Measurements from ENCODE around the gene TMEM45A.
"Not testable (repeated sequence)": the region's sequence is repeated elsewhere in the genome, so short reads cannot be mapped to it uniquely, and the experiment has no call there.

TMEM45A gene

DNA sequence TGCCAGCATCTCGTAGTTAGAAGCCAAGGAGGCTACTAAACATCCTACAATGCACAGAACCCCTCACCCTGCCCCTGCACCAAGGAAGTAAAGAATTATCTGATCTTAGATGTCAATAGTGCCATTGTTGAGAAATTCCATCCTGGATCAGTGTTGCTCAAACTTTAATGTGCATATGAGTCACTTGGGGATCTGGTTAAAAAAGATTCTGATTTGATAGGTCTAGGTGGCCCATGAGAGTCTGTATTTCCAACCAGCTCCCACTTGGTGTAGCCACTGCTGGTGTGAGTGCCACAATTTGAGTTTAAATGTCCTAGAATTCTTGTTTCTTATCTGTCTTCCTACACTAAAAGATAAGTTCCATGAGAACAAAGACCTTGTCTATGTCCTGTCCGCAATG is 43.7 kb downstream of the TMEM45A start:
- DNase-seq, result no peak

- no peak for DNase-seq
Observed at GRCh38 chr3:100537646-100538338, 45.4 kb downstream of the TMEM45A start.

DNA sequence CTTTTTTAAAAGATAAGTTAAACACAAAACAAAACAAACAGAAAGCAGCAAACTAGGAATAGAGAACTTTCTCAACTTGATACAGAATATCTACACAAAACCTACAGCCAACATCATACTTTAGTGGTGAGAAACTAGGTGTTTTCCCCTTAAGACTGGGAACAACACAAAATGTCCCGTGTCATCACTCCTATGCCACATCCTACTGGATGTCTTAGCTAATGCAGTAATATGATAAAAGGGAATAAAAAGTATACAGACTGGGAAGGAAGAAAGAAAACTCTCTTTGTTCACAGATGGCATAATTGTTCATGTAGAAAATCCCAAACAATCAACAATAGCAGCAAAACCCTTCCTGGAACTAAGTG is 45.9 kb downstream of the TMEM45A start:
- DNase-seq, result no peak

GRCh38 chr3:100540791-100541334 is 48.4 kb downstream of the TMEM45A start:
- DNase-seq, result no peak

- DNase-seq, result not testable (repeated sequence)
Observed at GRCh38 chr3:100541428-100541827, 49.0 kb downstream of the TMEM45A start.

DNA sequence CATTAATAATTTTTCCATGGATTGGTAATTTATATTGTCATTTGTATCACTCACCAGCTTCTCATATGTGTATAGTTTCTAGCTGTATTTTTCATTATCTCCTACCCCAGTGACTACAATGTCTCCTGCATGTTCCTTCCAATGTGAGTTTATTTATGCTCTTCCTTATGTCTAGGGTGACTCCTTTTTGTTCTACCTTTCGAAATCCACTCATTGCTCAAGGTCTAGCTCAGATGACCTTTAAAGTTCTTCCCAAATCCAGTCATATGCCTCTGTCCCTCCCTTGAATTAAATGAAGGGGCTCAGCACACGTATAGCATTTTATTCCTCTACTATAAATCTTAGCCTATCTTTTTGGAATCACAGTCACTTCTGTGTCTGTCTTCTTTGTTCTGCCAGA is 53.0 kb downstream of the TMEM45A start:
- DNase-seq, result no peak

DNA sequence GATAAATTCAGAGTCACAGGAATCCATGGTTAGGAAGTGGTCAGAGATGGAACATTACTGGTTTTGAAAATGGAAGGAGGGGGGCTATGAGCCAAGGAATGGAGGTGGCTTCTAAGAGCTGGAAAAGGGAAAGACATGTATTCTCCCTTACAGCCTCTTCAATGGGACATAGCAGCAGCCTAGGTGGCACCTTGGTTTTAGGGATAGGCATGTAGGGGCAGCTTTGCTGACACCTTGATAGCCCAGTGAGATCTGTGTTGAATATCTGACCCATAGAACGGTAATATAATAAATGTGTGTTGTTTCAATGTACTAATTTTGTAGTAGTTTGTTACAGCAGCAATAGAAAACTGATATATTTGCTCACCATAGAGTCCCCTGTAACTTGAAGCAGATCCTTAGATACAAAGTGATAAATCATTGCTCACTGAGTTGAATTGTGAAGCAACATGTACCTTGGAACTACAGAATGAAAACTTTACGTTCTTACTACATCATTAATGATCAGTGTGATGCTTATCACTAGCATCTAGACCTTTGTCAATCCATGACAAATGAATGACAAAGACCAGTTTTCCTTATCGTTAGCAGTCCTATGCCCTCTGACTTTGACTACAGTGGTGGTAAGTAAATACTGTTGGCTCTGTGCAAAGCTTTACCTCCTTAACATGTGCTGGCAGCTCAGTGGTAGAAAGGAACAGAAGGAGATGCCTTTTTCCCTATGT is 53.8 kb downstream of the TMEM45A start:
- no peak for DNase-seq

DNA sequence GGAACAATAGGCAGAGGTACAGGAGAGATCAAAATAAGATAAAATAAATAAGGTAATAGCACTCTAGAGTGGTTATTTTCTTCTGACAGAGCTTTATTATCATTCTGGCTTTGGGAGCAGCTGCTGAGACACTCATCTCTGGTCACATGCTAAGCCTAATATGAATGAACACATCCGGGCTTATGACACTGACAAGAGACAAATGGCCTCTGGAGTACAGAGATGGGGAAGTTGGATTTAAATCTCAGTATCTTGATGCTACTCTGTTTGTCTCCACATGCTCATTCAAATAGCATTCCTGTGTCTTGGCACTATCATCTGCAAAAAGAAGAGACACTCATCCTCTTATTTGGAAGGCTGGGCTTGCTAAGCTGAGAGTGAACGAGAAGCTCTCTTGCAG is 55.6 kb downstream of the TMEM45A start:
- DNase-seq, result no peak

DNA sequence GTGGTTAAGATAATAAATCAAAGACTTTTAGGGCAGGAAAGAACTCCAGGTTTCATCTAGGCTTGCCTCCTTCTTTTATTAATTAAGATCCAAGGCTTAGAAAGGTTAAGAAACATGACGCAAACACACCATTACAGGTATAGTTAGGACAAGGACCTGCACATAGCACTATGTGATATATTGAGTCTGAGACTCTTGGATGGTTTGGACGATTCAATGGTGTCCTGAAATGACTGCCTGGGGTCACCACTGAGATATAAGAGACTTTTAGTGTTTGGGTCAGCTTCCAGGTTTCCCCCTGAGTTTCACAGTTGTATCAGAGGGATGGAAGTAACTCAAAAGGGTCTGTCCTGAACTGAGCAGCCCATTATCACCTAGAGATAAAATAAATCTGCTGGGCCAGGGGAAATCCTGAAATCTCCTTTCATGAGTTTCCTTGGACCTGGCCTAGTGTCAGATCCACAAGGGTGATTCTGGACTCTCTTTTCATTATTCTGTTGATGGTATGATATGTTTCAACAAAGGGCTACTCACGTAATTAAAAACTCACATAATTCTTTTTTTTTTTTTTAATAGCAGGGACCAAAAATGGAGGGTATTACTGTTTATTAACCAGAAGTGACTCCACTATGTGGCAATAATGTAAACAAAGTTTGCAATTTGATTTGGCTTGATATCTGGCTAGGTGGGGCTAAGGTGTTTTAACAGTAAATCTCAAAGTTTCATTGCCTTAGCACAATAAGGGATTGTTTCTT is 61.4 kb downstream of the TMEM45A start:
- DNase-seq, result no peak

DNA sequence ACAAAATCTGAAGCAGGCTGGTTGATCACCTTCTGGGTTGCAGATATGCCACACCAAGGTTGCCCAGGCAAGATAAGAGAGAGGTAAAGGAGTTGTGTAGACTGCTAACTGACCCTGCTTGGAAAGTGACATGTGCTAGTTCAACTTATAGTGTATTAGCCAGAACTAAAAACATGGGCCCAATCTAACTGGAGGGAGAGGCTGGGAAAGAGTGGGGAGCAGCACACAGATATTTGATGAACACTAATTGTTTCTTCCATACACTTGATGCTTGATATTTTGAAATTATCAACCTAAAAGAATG is 61.9 kb downstream of the TMEM45A start:
- no peak for DNase-seq

- no peak for DNase-seq
Observed at GRCh38 chr3:100556673-100557310, 64.4 kb downstream of the TMEM45A start.

DNA sequence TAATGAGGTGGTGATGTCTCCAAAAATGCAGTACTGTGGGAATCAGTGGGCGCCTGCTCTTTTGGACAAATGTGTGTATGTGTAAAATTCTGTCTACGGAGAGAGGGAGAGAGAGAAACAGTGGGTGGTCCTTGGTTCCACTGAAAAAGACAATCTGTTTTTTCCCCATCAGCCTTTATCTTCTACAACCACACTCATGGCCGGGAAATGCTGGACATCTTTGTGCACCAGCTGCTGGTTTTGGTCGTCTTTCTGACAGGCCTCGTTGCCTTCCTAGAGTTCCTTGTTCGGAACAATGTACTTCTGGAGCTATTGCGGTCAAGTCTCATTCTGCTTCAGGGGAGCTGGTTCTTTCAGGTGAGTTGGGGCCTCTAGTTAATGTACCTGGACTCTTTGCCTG is 65.8 kb downstream of the TMEM45A start:
- DNase-seq, result no peak

DNA sequence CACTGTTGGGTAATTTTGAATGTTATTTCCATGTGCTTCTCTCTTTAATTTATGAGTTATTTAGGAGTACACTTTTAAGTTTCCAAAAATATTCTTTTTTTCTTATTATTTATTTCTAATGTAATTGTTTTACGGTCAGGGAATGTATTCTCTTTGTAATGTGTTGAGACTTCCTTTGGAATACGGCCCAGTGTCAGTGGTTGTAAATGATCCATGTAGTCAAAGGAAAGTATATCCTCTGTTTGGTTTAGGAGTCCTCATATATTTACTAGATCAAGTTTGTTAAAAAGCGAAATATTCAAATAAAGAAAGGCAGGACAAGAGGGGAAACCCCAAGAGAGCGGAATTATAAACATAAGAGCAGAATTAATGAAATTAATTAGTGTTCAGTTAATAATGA is 68.0 kb downstream of the TMEM45A start:
- DNase-seq, result no peak

GRCh38 chr3:100561459-100562158 is 69.2 kb downstream of the TMEM45A start:
- no peak for DNase-seq

DNA sequence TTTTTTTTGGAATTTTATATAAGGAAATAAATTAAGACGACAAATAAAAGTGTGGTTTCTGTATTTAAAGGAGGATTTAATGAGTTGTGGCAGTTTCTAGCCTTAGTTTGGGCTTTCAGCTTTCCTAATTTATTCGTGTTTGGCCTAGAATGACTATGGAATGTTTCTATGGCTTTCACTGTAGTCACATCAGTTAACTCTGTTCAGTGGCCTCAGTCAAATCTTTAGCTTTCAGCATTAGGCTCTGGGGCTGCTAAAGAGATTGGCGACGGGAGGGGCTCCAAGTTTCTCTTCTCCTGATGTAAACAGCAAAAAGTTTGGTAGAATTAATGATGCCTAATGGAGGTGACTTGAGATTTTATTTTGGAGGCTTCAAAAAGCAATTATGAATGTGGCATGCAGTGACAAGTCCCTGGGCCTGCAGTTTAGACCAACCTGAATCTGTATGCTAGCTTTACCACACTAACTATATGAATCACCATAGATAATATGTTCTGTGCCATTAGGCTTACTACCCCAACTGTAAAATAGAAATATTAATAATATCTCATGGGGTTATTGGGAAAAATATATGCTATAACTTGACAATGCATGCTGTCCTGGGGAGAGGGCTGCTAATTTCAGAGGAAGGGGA is 69.9 kb downstream of the TMEM45A start:
- no peak for DNase-seq

DNA sequence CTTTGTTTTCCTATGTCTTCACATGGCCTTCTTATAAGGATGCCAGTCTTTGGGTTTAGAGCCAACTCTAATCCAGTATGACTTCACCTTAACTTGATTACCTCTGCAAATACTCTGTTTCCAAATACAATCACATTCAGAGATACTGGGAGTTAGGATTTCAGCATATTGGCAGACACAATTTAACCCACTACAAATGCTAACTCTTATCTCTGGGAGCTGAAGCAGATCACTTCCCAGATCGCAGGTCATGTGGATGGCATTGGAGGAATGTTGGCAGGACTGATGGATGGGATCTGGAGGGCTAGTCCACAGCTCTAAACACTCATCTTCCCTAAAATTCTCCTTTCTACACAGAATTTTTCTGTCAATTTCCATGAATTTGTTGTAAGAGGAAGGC is 70.8 kb downstream of the TMEM45A start:
- DNase-seq, result no peak

- no peak for DNase-seq
Observed at GRCh38 chr3:100563652-100564211, 71.3 kb downstream of the TMEM45A start.

GRCh38 chr3:100570811-100571210 is 78.4 kb downstream of the TMEM45A start:
- DNase-seq, result no peak

DNA sequence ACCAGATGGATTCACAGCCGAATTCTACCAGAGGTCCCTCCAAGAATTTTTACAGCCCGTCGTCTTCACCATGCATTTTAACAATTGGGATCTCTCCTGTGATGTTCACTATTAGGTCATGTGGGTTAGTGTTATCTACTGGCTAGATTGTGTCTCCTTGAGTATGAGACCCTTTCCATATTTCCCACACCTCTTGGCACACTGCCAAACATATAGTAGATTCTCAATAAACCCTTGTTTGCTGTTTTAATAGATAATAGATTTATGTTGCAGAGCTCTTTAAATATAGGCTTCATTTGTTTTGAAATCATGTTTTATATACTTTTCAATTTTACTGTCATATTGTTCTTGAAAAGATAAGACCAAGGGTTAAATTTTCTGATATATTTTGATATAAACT is 82.1 kb downstream of the TMEM45A start:
- DNase-seq, result no peak

- no peak for DNase-seq
Observed at GRCh38 chr3:100575704-100576103, 83.3 kb downstream of the TMEM45A start.

DNA sequence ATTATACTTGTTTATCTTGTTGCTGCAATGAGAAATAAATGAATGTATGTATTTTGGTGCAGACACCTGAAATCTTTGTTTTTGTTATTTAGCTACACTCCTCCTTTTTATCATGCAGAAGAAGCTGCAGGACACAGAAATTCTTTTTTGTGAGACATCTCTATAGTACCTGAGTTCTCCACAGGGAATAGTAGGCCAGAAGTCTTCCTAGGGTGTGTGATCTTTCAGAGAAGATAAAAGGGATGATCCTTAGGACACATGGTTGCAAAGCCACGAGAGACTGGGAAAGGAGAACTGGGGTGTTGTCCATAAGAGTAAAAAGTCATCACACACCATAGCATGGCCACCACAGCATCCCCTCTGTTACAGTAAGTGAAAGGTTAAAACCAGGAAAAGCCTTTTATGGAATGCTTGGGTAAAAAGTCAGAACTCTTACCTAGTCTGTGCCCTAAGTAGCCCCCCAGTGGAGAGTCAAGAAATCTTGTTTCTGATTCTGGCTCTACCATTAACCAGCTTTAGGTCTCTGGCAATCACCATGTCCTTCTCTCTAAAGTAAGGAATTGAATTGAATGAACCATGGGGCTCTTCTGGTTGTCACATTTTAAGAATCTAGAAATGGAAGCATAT is 85.1 kb downstream of the TMEM45A start:
- no peak for DNase-seq

- DNase-seq, result no peak
Observed at GRCh38 chr3:100578646-100579045, 86.2 kb downstream of the TMEM45A start.

Data from NCI-H1417 treated with DMSO at 0.1 percent for 48 hours (cell line).